HL-60 (cell line): ENCODE measurements around the gene TMED6.
A peak's percentile ranks its signal among the peaks of the same experiment; 100 is the strongest.

Experiments used
- DNase-seq, 2 experiments: peaks; one replicate each; pipeline ENCODE4 v3.0.0-alpha.2; 2010 to 2020; ENCODE audit warnings: low read depth in 1 of 2, low spot score in 1 of 2
- H3K27ac ChIP-seq: fragments of 250-450 bp; sonication (Bioruptor Pico); replicated peaks from 2 replicates; pipeline ENCODE4 v1.5.1; 2020; ENCODE audit warnings: mild to moderate bottlenecking, moderate library complexity
- H3K27me3 ChIP-seq: fragments of 250-450 bp; sonication (Bioruptor Pico); 2 replicates; pipeline ENCODE4 v1.5.1; 2021; ENCODE audit warnings: mild to moderate bottlenecking, moderate library complexity; ENCODE audit not compliant: insufficient read depth, poor library complexity, severe bottlenecking
- H3K4me3 ChIP-seq: replicated peaks from 2 replicates; pipeline ENCODE4 v1.5.1; 2011; ENCODE audit warnings: mild to moderate bottlenecking, control low read depth, low read length; ENCODE audit not compliant: insufficient read depth
- GABPA ChIP-seq: IDR thresholded peaks from 2 replicates; pipeline ENCODE4 v1.6.1; 2012; ENCODE audit warnings: low read depth
- POLR2AphosphoS5 ChIP-seq: IDR thresholded peaks from 2 replicates; pipeline ENCODE4 v1.6.1; 2012; ENCODE audit warnings: low read depth
- SPI1 ChIP-seq: IDR thresholded peaks from 2 replicates; pipeline ENCODE4 v1.6.1; 2012; ENCODE audit warnings: low read depth, mild to moderate bottlenecking, borderline replicate concordance
- TF ChIP-seq, protein P1 (sequence below): IDR thresholded peaks from 2 replicates; pipeline ENCODE4 v1.6.1; 2012; ENCODE audit warnings: low read depth; ENCODE audit not compliant: insufficient replicate concordance
- TF ChIP-seq, protein P2 (sequence below): IDR thresholded peaks from one replicate; pipeline ENCODE4 v1.5.1; 2011; ENCODE audit warnings: low read length, control low read depth, inconsistent platforms; ENCODE audit not compliant: insufficient read depth

TMED6 gene

DNA sequence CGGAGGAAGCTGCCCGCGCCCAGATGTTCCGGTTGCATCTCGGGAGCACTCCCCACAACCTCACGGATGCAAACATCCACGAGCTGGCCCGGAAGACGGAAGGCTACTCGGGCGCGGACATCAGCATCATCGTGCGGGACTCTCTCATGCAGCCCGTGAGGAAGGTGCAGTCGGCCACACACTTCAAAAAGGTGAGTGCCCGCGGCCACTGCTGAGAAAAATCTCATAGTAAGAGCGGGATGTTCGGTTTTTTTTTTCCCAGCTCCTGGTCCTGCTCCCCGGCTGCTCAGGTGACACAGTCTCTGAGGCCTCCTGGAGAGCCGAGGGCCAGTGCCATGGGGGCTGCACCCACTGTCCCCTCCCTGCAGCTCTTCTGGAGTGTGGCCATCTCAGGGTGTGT lies 30.5 kb downstream of the TMED6 start:
- Histone ChIP-seq H3K27me3 (no peaks in the 10 kb centered on the region), H3K4me3 (no peak overlapping the region), H3K27ac (no peak overlapping the region)
- no peak for DNase-seq
- TF ChIP-seq, protein P1, sequence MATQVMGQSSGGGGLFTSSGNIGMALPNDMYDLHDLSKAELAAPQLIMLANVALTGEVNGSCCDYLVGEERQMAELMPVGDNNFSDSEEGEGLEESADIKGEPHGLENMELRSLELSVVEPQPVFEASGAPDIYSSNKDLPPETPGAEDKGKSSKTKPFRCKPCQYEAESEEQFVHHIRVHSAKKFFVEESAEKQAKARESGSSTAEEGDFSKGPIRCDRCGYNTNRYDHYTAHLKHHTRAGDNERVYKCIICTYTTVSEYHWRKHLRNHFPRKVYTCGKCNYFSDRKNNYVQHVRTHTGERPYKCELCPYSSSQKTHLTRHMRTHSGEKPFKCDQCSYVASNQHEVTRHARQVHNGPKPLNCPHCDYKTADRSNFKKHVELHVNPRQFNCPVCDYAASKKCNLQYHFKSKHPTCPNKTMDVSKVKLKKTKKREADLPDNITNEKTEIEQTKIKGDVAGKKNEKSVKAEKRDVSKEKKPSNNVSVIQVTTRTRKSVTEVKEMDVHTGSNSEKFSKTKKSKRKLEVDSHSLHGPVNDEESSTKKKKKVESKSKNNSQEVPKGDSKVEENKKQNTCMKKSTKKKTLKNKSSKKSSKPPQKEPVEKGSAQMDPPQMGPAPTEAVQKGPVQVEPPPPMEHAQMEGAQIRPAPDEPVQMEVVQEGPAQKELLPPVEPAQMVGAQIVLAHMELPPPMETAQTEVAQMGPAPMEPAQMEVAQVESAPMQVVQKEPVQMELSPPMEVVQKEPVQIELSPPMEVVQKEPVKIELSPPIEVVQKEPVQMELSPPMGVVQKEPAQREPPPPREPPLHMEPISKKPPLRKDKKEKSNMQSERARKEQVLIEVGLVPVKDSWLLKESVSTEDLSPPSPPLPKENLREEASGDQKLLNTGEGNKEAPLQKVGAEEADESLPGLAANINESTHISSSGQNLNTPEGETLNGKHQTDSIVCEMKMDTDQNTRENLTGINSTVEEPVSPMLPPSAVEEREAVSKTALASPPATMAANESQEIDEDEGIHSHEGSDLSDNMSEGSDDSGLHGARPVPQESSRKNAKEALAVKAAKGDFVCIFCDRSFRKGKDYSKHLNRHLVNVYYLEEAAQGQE, result no peak

DNA sequence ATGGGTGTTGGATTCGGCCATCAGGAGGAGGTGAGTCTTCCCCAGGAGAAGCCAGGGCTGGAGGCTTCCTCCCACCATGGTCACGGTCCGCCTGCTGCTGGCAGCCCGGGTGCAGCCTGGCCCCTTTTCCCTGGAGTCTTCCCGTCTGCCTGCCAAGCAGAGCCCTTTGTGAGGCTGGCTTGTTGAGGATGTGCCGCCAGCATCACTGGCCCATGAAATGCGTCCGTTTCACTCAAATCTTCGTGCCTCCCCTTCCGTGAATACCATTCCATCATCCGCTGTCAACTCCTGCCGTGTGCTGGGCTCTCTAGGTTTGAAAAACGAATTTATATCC lies 30.9 kb downstream of the TMED6 start:
- no peak overlapping the region for H3K4me3 ChIP-seq
- DNase-seq, result no peak
- H3K27ac ChIP-seq, result no peak overlapping the region
- TF ChIP-seq POLR2AphosphoS5 (peak; percentile 12; the same call in 1 of the 2 replicates), GABPA (no peak), SPI1 (no peak)
- TF ChIP-seq, protein P2, sequence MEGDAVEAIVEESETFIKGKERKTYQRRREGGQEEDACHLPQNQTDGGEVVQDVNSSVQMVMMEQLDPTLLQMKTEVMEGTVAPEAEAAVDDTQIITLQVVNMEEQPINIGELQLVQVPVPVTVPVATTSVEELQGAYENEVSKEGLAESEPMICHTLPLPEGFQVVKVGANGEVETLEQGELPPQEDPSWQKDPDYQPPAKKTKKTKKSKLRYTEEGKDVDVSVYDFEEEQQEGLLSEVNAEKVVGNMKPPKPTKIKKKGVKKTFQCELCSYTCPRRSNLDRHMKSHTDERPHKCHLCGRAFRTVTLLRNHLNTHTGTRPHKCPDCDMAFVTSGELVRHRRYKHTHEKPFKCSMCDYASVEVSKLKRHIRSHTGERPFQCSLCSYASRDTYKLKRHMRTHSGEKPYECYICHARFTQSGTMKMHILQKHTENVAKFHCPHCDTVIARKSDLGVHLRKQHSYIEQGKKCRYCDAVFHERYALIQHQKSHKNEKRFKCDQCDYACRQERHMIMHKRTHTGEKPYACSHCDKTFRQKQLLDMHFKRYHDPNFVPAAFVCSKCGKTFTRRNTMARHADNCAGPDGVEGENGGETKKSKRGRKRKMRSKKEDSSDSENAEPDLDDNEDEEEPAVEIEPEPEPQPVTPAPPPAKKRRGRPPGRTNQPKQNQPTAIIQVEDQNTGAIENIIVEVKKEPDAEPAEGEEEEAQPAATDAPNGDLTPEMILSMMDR, result no peak
- TF ChIP-seq, protein P1, result no peak
- no peaks in the 10 kb centered on the region for H3K27me3 ChIP-seq

DNA sequence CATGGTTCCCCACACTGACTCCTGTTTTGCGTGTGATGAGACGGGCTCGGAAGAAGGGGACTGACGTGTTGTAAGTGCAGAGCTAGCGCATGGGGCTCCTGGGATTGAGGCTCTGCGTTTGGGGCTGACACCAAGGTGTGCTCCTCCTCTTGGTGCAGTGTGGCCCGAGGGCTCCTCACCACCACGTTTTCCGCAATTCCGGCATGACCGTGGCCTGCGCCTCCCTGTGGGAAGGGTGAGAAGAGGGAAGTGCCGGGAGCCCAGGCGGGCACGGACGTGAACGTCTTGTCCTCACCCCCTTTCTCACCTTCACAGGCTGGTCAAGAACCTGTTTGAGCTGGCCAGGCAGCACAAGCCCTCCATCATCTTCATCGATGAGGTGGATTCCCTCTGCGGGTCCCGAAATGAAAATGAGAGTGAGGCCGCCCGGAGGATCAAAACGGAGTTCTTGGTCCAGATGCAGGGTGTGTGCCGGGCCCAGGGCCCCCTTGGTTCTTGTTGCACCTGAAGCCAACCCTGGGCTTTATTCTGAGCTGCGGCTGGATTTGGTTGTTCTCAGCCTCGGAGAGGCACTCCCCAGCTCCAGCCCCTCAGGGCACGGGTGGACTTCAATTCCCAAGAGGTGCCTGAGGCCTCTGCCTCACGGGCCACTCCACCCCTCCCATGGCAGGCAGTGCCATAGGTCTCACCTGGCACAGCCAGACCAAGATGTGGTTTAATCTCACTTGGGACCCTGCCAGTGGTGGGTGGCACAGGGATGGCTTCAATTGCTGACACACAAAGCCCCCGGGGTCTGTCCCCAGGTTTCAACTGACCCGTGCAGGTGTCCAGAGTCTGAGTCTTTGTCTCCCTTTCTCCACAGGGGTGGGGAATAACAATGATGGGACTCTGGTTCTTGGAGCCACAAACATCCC lies 31.5 kb downstream of the TMED6 start:
- no peak for DNase-seq
- TF ChIP-seq, protein P1, result no peak
- TF ChIP-seq GABPA (no peak), POLR2AphosphoS5 (no peak), SPI1 (no peak)
- TF ChIP-seq, protein P2, result no peak
- H3K27me3 ChIP-seq, result no peaks in the 10 kb centered on the region
- H3K27ac ChIP-seq, result no peak overlapping the region
- H3K4me3 ChIP-seq, result no peak overlapping the region
